HPDE6-E6E7 (cell line): ENCODE results near the gene IDH3A.

Experiments used
- DNase-seq: peaks from one replicate; pipeline ENCODE4 v3.0.0; 2011; ENCODE audit warnings: missing footprints; ENCODE audit errors: extremely low spot score

Gene IDH3A

DNA sequence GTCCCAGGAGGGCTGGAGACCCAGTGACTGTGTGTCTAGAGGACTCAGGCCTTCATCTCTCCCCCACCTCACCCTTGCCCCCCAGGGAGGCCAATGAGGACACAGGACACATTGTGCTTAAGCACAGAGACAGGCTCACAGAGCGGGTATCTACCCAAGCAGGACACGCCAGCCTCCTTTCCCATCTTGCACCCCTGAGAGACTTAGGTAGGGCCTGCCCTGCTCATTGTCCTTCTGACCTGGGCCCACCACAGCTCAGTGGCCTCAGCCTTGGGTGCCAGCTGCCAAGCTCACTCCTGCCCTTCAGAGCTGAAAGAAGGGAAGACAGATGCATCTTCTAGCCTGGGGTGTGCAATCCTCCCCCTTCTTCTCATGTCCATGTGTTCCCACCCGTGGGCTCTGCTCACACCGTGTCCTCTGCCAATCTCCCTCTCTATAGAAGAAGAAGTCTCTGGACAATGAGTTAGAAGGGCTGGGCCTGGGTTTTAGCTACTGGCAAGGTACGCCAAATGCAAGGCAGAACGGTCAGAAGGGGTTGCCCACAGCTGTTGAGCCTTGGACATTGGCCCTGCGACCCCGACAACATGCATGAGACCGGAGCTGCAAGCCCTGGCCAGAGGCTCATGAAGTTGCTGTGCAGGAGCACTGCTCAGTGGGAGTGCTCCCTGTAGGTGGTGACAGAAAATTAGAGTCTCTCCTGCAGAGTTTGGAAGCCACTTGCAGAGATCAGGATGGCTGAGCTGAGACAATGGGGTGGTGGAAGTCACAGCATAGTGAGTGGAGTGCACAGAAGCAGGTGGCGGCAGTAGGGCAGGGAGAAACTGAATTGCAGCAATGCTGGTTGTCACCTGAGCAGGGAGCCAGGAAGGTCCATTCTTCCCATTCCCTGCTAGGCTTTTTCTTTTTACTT, 52.4 kb downstream of the IDH3A start:
- no peak for DNase-seq

- no peak for DNase-seq
Measured at GRCh38 chr15:78203346-78204225, 54.4 kb downstream of the IDH3A start.

GRCh38 chr15:78204351-78205309, 55.5 kb downstream of the IDH3A start:
- DNase-seq, result no peak

GRCh38 chr15:78205337-78205736, 56.2 kb downstream of the IDH3A start:
- DNase-seq, result no peak

DNA sequence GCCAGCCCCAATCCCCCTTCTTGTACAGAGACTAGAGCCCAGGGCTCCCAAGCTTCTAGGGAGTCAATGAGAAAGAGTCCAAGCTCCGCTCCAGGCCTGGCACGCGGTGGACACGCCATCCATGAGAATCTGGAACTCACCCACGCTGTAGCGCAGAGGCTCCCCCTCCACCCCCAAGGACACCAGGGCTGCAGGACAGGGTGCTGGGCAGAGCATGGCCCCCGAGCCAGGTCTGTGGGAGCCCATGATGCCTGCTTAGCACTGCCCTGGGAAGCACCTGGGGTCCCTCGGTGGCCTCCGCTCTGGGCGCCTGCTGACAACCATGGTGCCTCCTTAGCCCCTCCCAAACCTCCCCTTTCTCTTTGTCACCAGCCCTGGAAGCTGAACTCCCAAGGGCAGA, 56.7 kb downstream of the IDH3A start:
- DNase-seq, result no peak

- DNase-seq, result no peak
Measured at GRCh38 chr15:78206326-78207109, 57.4 kb downstream of the IDH3A start.

DNA sequence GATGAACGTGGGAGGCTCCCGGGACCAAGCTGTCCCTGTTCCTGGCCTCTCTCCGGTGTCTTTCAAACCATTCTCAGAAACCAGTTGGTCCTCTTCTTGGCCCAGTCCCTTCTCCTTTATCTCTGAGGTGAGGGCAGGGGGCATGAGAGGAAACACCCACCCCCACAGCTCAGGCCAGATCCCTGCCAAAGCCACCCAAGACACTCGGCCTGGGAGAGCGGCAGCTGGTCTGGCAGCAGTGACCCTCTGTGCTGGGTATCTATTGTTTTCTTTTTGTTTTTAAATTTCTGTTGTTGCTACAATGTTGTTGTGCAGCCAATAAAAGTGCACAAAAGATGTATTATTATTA, 57.9 kb downstream of the IDH3A start:
- DNase-seq, result no peak

DNA sequence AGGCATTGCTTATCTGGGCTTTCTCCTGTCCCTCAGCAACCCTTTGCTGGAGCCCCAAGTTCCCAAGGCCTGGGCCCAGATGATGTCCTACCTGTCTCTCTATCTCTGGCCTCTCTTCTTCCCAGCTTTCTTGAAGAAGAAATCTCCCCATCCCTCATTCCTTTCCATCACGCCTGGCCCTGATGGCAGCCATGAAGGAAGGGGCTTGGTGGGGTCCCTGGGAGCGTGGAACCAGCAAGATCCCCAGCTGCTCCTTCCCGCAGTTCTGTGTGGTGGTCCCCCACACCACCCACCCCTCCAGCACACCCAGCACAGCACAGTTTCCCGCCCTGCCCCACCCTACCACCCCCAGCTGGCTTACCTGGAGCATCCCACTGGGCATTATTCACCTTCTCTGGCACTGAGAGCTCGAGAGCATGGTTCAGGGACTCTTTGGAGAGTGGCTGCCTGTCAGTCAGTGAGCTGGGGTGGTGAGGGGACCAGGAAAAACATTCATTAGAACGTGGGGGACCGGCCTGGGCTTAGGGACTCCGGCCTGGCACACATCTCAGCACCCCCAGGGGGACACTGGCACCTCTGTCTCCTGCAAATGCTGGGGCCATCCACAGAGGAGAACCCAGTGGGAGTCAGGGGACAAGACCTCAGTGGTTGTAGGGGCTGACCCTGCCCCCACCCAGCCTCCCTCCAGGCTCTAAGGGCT, 58.6 kb downstream of the IDH3A start:
- DNase-seq, result no peak

- DNase-seq, result no peak
Measured at GRCh38 chr15:78208341-78208844, 59.2 kb downstream of the IDH3A start.

GRCh38 chr15:78208887-78209645, 59.9 kb downstream of the IDH3A start:
- no peak for DNase-seq

GRCh38 chr15:78209646-78210348, 60.6 kb downstream of the IDH3A start:
- no peak for DNase-seq

- DNase-seq, result no peak
Measured at GRCh38 chr15:78210349-78210717, 61.2 kb downstream of the IDH3A start.

DNA sequence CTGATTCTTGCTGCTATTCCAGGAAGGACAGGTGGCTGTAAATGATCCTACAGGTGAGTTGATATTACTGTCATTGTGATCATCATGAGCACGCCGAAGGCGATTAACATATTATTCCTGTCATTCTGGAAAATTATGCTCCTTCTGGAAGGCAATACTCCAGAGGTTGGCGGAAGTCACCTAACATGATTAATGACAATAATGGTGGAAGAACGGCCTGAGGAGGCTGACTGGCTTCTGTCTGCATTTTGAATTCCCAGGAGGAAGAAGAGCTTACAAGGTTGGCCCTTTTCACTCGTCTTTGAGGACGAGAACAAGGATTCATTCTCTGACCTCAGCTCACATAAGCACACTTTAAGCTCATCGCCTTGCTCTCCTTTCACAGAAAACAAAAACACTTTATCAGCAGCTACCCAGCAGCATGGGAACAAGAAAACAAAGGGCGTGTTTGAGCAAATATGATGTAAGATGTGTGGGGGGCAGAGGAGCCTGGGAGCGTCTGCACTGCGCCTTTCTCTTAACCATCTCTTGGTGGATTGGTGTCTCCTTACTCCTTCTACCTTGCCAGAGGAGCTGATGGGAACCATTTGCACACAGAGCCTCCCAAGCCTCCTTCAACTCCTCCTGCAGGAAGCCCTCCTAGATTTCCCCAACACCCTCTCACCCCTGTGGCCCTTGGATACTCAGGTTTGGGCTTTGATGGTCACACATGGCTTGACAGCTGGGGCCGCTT, 62.2 kb downstream of the IDH3A start:
- DNase-seq, result no peak

DNA sequence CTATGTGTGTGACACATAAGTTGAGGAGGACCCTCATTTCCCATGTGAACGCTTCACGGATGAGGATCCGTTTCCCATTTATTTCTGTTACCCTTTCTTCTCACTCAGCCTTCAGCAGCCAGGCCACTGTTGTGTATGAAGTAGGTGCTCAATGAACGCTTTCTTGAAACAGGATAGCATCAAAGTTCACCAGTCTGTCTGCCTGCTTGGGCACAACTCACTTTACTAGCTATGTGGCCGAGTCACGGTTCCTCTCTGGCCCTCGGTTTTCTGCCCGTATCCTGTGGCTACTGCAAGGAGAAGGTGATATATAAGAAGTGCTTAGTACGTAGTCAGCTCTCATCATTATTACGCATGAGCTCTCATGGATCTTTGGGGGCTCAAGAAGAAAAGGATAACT, 62.8 kb downstream of the IDH3A start:
- DNase-seq, result no peak

- peak; percentile 54 for DNase-seq
Measured at GRCh38 chr15:78212546-78213424, 63.6 kb downstream of the IDH3A start.

DNA sequence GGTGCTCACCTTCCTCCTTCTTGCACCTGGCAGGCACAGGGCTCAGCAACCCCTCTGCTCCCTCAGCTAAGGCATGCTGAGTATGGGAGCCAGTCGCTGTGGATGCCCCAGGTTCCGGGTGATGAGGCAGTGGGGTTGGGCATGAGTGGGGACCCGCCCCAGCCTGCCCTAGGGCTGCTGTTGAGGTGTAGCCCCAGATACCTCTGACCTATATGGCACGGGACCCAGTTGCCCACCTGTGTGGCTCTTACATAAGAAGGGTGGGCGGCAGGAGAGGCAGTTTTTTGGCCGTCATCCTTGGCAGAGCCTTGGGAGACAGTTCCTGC, 64.2 kb downstream of the IDH3A start:
- DNase-seq, result no peak

- no peak for DNase-seq
Measured at GRCh38 chr15:78213956-78214355, 64.8 kb downstream of the IDH3A start.
